B cell (primary cell): ENCODE results near the gene DRD2. TPM values are rescaled to one million over a fixed set of nuclear protein-coding genes. Genes with fewer than 3 reads are reported as not detected.

Experiments
- ATAC-seq: fragments of 200-7000 bp; cut with Tn5 transposase; one replicate; pipeline ENCODE4 v1.10.0; 2021; ENCODE audit warnings: low read depth, mild to moderate bottlenecking, moderate number of reproducible peaks, moderate library complexity
- CTCF ChIA-PET: fragments of 350-600 bp; sonication (Branson Sonifier 250); formaldehyde crosslinking; loops from one replicate; lab custom pipeline; 2021; ENCODE audit warnings: antibody characterized with exemption, inconsistent platforms; lab: Charles Lee
- POLR2A ChIA-PET: fragments of 350-600 bp; sonication (Branson Sonifier 250); formaldehyde crosslinking; loops from one replicate; lab custom pipeline; 2021; ENCODE audit warnings: antibody characterized with exemption; lab: Charles Lee
- DNase-seq: peaks from one replicate; pipeline ENCODE4 v3.0.0; 2013
- H2AFZ ChIP-seq: 2 replicates; pipeline ENCODE4 v1.6.1; 2012; ENCODE audit warnings: mild to moderate bottlenecking, low read depth, low read length; ENCODE audit not compliant: insufficient read depth, poor library complexity, severe bottlenecking
- H3K27ac ChIP-seq, 2 donors: 1 replicate in 1 of 2; 2 replicates in 1 of 2; pipeline ENCODE4 v1.5.1; 2012 to 2013; ENCODE audit warnings: low read length in 2 of 2, mild to moderate bottlenecking in 2 of 2, moderate library complexity in 1 of 2
- H3K27me3 ChIP-seq, 4 experiments: fragments of 200-600 bp in 1 of 4; sonication (generic) in 1 of 4; replicated peaks in 1 of 4; 1 replicate in 2 of 4; 2 replicates in 2 of 4; pipeline versions ENCODE4 v1.6.1 to v1.7.0; 2013 to 2016; ENCODE audit warnings: low read length in 3 of 4, mild to moderate bottlenecking in 2 of 4, mixed read lengths in 1 of 4, moderate library complexity in 1 of 4; ENCODE audit not compliant: insufficient read depth in 4 of 4, control insufficient read depth in 3 of 4; ENCODE audit errors: control extremely low read depth in 1 of 4
- H3K36me3 ChIP-seq, 2 experiments: replicated peaks in 1 of 2; 1 replicate in 1 of 2; 2 replicates in 1 of 2; pipeline versions ENCODE4 v1.6.1 to v1.7.1; 2013; ENCODE audit warnings: low read length in 1 of 2; ENCODE audit not compliant: insufficient read depth in 2 of 2, control insufficient read depth in 1 of 2; ENCODE audit errors: control extremely low read depth in 1 of 2, extremely low read depth in 1 of 2
- H3K4me1 ChIP-seq, 2 donors: fragments of 200-600 bp in 1 of 2; sonication (generic) in 1 of 2; 1 replicate in 1 of 2; 2 replicates in 1 of 2; pipeline versions ENCODE4 v1.5.1 to v1.6.1; 2013 to 2017; ENCODE audit warnings: low read length in 2 of 2; ENCODE audit not compliant: control insufficient read depth in 2 of 2, insufficient read depth in 2 of 2
- H3K4me2 ChIP-seq: replicated peaks from 2 replicates; pipeline ENCODE3; 2012; ENCODE audit warnings: mild to moderate bottlenecking, low read depth, low read length; ENCODE audit not compliant: poor library complexity, severe bottlenecking
- H3K4me3 ChIP-seq, 5 experiments: fragments of 200-600 bp in 1 of 5; sonication (generic) in 1 of 5; 1 replicate in 3 of 5; 2 replicates in 2 of 5; pipeline versions ENCODE4 v1.5.1 to v1.7.0; 2011 to 2016; ENCODE audit warnings: low read length in 4 of 5, mild to moderate bottlenecking in 4 of 5, low read depth in 2 of 5, control low read depth in 1 of 5, moderate library complexity in 1 of 5; ENCODE audit not compliant: insufficient read depth in 1 of 5; ENCODE audit errors: control extremely low read depth in 1 of 5, extremely low read depth in 1 of 5
- H3K79me2 ChIP-seq: fragments of 200-600 bp; sonication (generic); one replicate; pipeline ENCODE4 v1.6.0; 2016; ENCODE audit warnings: low read length; ENCODE audit not compliant: control insufficient read depth, insufficient read depth
- H3K9ac ChIP-seq: fragments of 200-600 bp; sonication (generic); 2 replicates; pipeline ENCODE4 v1.6.1; 2017; ENCODE audit warnings: mild to moderate bottlenecking, low read length, moderate library complexity
- H3K9me3 ChIP-seq, 3 donors: one replicate each; pipeline versions ENCODE4 v1.6.1 to v1.7.1; 2013; ENCODE audit warnings: low read length in 2 of 3; ENCODE audit not compliant: control insufficient read depth in 2 of 3, insufficient read depth in 1 of 3; ENCODE audit errors: control extremely low read depth in 1 of 3
- H4K20me1 ChIP-seq: 2 replicates; pipeline ENCODE4 v1.6.0; 2012; ENCODE audit warnings: mild to moderate bottlenecking, low read length; ENCODE audit not compliant: insufficient read depth, control insufficient read depth, poor library complexity, severe bottlenecking
- H3K27ac Mint-ChIP-seq: one replicate; pipeline ENCODE4 v1.8.0; 2021; ENCODE audit warnings: mixed read lengths
- H3K27me3 Mint-ChIP-seq: one replicate; pipeline ENCODE4 v1.8.0; 2021; ENCODE audit warnings: mixed read lengths
- H3K4me1 Mint-ChIP-seq: one replicate; pipeline ENCODE4 v1.8.0; 2021; ENCODE audit warnings: mixed read lengths
- H3K4me3 Mint-ChIP-seq: one replicate; pipeline ENCODE4 v1.8.0; 2021; ENCODE audit warnings: mixed read lengths
- H3K9me3 Mint-ChIP-seq: one replicate; pipeline ENCODE4 v1.8.0; 2022; ENCODE audit warnings: mixed read lengths; ENCODE audit not compliant: insufficient read depth
- CTCF ChIP-seq: fragments of 200-600 bp; IDR thresholded peaks from one replicate; pipeline ENCODE4 v1.8.0; 2022; ENCODE audit warnings: antibody characterized with exemption, mild to moderate bottlenecking
- EZH2 ChIP-seq: IDR thresholded peaks from 2 replicates; pipeline ENCODE4 v1.6.1; 2012; ENCODE audit warnings: borderline replicate concordance, low read depth, mild to moderate bottlenecking, moderate library complexity, low read length; ENCODE audit not compliant: insufficient read depth, poor library complexity, severe bottlenecking
- WGBS: methylation state at CpG from one replicate; pipeline ENCODE4 v1.1.5; 2013; ENCODE audit warnings: missing lambda C conversion rate; ENCODE audit not compliant: insufficient coverage; 5-methylcytosine and 5-hydroxymethylcytosine counted together
- intact Hi-C: fragments of 100-400 bp; cut with micrococcal nuclease; formaldehyde crosslinking; loops from one replicate; pipeline ENCODE4 v1.10.0; 2022
- polyA plus RNA-seq: library from polyadenylated mRNA; depleted of rRNA; stranded (reverse); fragments of >200 nt; gene quantifications from 2 replicates; pipeline ENCODE4 v1.2.3, GENCODE V29; 2012
- total RNA-seq, 2 donors: library from RNA; stranded (reverse); fragments of 120-200 nt in 1 of 2; gene quantifications; 1 replicate in 1 of 2; 2 replicates in 1 of 2; pipeline versions ENCODE4 v1.2.3 to v1.2.4, GENCODE V29; 2013 to 2022

The DRD2 gene
- total and polyA plus RNA-seq, 2 donors (not counting 1 experiment from before 2014, with no cell fraction given), result not detected

GRCh38 chr11:113404859-113405430 lies 70.3 kb downstream of the DRD2 start:
- POLR2A ChIA-PET, result no interaction called here
- no peaks in the 10 kb centered on the region for H3K9me3 ChIP-seq
- no peaks in the 10 kb centered on the region for H3K36me3 ChIP-seq
- H3K4me1 ChIP-seq, result no peaks in the 10 kb centered on the region
- no peaks in the 10 kb centered on the region for H3K27me3 ChIP-seq
- CTCF ChIA-PET, result no interaction called here
- H3K4me1 Mint-ChIP-seq, result no peaks in the 10 kb centered on the region
- H3K27ac ChIP-seq, result no peak overlapping the region
- intact Hi-C loops, result no loop called here
- H3K4me3 ChIP-seq, result no peak overlapping the region
- H3K27ac Mint-ChIP-seq, result no peak overlapping the region
- H3K27me3 Mint-ChIP-seq, result peaks cover 7% of the 10 kb centered on the region
- no peak for TF ChIP-seq CTCF
- TF ChIP-seq EZH2, result no peak
- no peak for ATAC-seq
- H4K20me1 ChIP-seq, result no peaks in the 10 kb centered on the region
- DNase-seq, result no peak
- 90% methylated on average over 7 of the region's 7 CpGs for WGBS
- no peaks in the 10 kb centered on the region for H3K9me3 Mint-ChIP-seq
- no peak overlapping the region for H2AFZ ChIP-seq
- H3K4me3 Mint-ChIP-seq, result no peak overlapping the region
- H3K9ac ChIP-seq, result no peak overlapping the region
- H3K79me2 ChIP-seq, result no peaks in the 10 kb centered on the region
- no peak overlapping the region for H3K4me2 ChIP-seq

- TF ChIP-seq CTCF (no peak), EZH2 (no peak)
- Histone ChIP-seq H4K20me1 (no peaks in the 10 kb centered on the region), H3K9me3 (no peaks in the 10 kb centered on the region), H2AFZ (no peak overlapping the region), H3K27ac (no peak overlapping the region), H3K4me1 (no peaks in the 10 kb centered on the region), H3K36me3 (no peaks in the 10 kb centered on the region), H3K4me2 (no peak overlapping the region), H3K4me3 (no peak overlapping the region), H3K9ac (no peak overlapping the region), H3K27me3 (no peaks in the 10 kb centered on the region), H3K79me2 (no peaks in the 10 kb centered on the region)
- Mint-ChIP-seq H3K27ac (no peak overlapping the region), H3K9me3 (no peaks in the 10 kb centered on the region), H3K4me1 (no peaks in the 10 kb centered on the region), H3K27me3 (peaks cover 7% of the 10 kb centered on the region), H3K4me3 (no peak overlapping the region)
- CTCF ChIA-PET, result no interaction called here
- DNase-seq (no peak), ATAC-seq (no peak)
- POLR2A ChIA-PET, result no interaction called here
- intact Hi-C loops, result no loop called here
- 0% methylated on average over 2 of the region's 2 CpGs for WGBS
Observed at GRCh38 chr11:113401718-113402117, 73.5 kb downstream of the DRD2 start.
